Measurements from ENCODE around the gene MINDY4B.

MINDY4B gene

DNA sequence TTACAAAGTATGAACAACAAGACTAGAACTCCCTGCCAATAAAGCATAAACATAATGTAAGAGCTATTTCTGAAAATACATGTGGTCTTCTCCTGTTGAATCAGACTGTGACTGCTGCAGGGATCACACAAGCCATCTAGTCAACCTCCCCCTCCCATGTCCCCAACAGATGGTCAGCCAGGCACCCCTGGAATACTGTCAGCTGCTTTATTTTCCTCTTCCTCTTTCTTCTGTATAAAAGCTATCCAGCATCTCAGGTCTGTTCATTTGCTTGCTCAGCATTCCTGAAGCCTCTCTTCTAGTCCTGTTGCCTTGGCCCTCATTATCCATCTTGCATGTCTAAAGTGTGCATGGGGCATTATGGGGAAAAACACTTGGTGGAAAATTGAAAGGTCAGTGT is 6.5 kb upstream of the MINDY4B start:
- TF ChIP-seq, protein P1, sequence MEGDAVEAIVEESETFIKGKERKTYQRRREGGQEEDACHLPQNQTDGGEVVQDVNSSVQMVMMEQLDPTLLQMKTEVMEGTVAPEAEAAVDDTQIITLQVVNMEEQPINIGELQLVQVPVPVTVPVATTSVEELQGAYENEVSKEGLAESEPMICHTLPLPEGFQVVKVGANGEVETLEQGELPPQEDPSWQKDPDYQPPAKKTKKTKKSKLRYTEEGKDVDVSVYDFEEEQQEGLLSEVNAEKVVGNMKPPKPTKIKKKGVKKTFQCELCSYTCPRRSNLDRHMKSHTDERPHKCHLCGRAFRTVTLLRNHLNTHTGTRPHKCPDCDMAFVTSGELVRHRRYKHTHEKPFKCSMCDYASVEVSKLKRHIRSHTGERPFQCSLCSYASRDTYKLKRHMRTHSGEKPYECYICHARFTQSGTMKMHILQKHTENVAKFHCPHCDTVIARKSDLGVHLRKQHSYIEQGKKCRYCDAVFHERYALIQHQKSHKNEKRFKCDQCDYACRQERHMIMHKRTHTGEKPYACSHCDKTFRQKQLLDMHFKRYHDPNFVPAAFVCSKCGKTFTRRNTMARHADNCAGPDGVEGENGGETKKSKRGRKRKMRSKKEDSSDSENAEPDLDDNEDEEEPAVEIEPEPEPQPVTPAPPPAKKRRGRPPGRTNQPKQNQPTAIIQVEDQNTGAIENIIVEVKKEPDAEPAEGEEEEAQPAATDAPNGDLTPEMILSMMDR (IDR thresholded peaks at IDR 0.05; ENCODE audit: unreplicated experiment in 3 of 3), result no peak
- no peaks in the 10 kb centered on the region for H3K36me3 Mint-ChIP-seq (ENCODE audit: low read depth)
- H3K4me3 Mint-ChIP-seq, result no peak overlapping the region
- peak overlapping the region in 1 of 3 experiments; percentile 6 for H3K27ac Mint-ChIP-seq
- peaks cover 29% of the 10 kb centered on the region for H3K4me1 Mint-ChIP-seq
- peaks cover 4% of the 10 kb centered on the region for H3K27me3 Mint-ChIP-seq (ENCODE audit: low read depth)
- H3K9me3 Mint-ChIP-seq, result no peaks in the 10 kb centered on the region

DNA sequence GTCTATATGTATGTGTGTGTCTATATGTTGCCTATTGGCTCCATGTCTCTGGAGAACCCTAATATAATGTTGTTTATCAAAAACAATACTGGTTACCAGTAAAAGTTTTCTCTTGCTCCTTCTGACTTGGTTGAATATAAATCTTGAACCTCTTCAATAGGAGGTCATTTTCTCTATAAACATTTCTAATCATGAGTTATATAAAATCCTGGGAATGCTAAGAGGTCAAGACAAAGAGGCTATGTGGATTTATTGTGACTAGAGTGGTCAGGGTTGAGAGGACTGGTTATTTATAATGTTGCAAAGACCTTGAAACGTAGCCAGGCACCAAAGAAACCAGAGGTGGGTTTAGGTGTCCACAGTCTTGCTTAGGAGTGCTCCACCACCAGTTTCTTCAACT is 1.2 kb upstream of the MINDY4B start:
- Mint-ChIP-seq H3K4me1 (peaks cover 10% of the 10 kb centered on the region), H3K27ac (peak overlapping the region in 1 of 3 experiments; percentile 91), H3K4me3 (no peak overlapping the region), H3K9me3 (no peaks in the 10 kb centered on the region), H3K36me3 (ENCODE audit: low read depth) (no peaks in the 10 kb centered on the region), H3K27me3 (ENCODE audit: low read depth) (peaks cover 7% of the 10 kb centered on the region)
- TF ChIP-seq, protein P1 (IDR thresholded peaks at IDR 0.05; ENCODE audit: unreplicated experiment in 3 of 3), result no peak

DNA sequence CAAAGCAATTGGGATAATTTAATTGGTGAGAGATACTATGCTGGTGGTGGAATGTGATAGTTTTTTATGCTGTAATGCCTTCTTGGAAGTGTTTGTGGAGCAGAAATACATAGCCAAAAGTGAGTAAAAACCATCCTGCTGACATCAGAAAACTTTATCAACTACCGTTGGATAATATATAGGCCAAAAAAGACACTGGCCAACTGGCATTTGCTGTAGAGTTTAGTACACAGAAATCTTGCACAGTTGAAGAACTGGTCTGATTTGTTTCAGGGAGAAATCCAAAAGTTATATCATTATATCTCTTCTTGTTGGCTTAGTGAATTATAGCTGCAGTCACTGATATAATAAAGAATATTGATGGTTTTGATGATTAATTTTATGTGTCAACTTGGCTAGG is 507 bp upstream of the MINDY4B start:
- Mint-ChIP-seq H3K4me1 (peaks cover 3% of the 10 kb centered on the region), H3K9me3 (no peaks in the 10 kb centered on the region), H3K36me3 (ENCODE audit: low read depth) (no peaks in the 10 kb centered on the region), H3K4me3 (no peak overlapping the region), H3K27ac (peak overlapping the region in 1 of 3 experiments; percentile 91), H3K27me3 (ENCODE audit: low read depth) (peaks cover 7% of the 10 kb centered on the region)
- TF ChIP-seq, protein P1 (IDR thresholded peaks at IDR 0.05; ENCODE audit: unreplicated experiment in 3 of 3), result no peak

DNA sequence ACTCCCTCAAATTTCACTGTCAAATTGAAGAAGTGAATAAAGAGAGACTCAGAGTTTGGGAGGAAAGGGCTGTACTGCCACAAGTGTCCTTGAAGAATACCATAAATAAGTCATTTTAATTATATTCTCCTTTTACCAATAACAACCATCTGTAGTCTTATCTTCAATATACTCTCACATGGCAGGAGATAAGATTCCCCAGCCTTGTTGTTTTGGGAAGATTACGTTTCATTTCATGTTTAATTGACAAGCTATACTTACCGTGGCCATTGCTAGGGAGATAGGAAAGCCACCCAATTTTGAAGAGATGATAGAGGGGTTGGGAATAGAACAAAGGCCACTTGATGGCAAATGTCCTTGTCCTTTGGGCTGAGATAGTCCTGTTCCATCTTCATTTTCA is 2.3 kb downstream of the MINDY4B start:
- H3K4me3 Mint-ChIP-seq, result no peak overlapping the region
- H3K27ac Mint-ChIP-seq, result peak overlapping the region in 1 of 3 experiments; percentile 11
- H3K9me3 Mint-ChIP-seq, result no peaks in the 10 kb centered on the region
- H3K4me1 Mint-ChIP-seq, result no peaks in the 10 kb centered on the region
- TF ChIP-seq, protein P1 (IDR thresholded peaks at IDR 0.05; ENCODE audit: unreplicated experiment in 3 of 3), result no peak
- no peaks in the 10 kb centered on the region for H3K36me3 Mint-ChIP-seq (ENCODE audit: low read depth)
- H3K27me3 Mint-ChIP-seq (ENCODE audit: low read depth), result peaks cover 12% of the 10 kb centered on the region

DNA sequence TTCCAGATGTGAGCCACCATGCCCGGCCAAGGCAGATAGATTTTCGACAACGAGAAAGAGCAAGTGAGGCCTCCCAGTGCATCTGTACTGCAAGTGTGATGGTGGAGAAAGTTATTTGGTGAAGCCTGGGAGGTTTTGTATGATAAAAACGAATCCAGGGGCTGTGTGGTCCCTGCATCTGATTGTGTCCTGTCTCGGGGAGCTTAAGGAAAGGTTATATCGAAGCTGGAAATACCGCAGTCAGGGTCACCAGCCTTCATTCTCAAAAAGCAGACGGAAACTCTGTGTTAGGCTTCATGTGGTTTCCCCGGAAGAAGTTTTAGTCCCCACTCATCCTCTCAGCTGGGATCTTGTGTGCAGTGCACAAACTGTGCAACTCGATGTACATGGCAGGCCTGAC is 3.4 kb downstream of the MINDY4B start:
- Mint-ChIP-seq H3K27me3 (ENCODE audit: low read depth) (peaks cover 11% of the 10 kb centered on the region), H3K27ac (no peak overlapping the region), H3K4me3 (no peak overlapping the region), H3K36me3 (ENCODE audit: low read depth) (no peaks in the 10 kb centered on the region), H3K9me3 (no peaks in the 10 kb centered on the region), H3K4me1 (no peaks in the 10 kb centered on the region)
- TF ChIP-seq, protein P1 (IDR thresholded peaks at IDR 0.05; ENCODE audit: unreplicated experiment in 3 of 3), result no peak

DNA sequence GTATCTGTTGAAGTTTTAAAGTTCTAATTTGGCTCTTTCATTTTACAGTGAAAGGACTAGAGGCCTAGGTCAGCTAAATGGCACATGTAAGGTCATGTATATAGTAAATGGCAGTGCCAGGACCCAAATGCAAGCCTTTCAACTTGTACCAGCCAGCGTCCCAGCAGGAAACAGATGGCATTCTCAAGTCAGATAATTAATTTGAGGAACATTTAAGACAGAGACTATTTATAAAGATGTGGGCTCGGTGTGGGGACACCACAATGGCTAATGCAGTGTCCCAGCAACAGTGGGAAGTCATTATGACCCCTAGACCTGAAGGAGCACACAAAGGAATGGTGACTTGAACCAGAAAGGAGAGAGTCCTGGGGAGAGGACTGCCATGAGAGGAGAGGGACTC is 6.1 kb downstream of the MINDY4B start:
- H3K4me3 Mint-ChIP-seq, result no peak overlapping the region
- no peak overlapping the region for H3K27ac Mint-ChIP-seq
- H3K27me3 Mint-ChIP-seq (ENCODE audit: low read depth), result peaks cover 14% of the 10 kb centered on the region
- H3K36me3 Mint-ChIP-seq (ENCODE audit: low read depth), result no peaks in the 10 kb centered on the region
- TF ChIP-seq, protein P1 (IDR thresholded peaks at IDR 0.05; ENCODE audit: unreplicated experiment in 3 of 3), result no peak
- H3K4me1 Mint-ChIP-seq, result no peaks in the 10 kb centered on the region
- H3K9me3 Mint-ChIP-seq, result no peaks in the 10 kb centered on the region
